ENCODE data around the gene CTBP1.

The CTBP1 gene

DNA sequence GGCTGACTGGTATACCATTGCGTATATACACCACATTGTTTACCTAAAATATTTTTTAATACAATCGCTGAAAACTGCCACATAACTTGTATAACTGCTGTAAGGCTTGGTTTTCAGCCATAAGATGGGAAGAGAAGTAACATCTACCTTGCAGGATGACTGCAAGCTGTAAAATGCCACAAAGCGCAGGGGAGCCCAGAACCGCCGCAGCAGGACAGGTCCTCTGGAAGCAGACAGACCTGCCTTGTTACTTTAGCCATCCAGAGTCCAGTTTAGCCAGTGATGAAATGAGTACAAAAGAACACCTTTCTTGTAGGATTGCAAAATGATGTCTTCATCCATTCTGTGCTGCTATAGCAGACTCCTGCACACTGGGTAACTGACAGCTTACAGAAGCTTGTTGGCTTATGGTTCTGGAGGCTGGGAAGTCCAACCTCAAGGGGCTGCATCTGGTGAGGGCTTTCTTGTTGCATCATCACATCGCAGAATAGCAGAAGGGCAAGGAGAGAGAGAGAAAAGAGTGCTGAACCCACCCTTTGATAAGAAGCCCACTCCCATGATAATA is 4.1 kb upstream of the CTBP1 start:
- H3K9ac ChIP-seq (ENCODE audit: low read length in 5 of 5), result no peak overlapping the region
- peaks cover 0 to 3% (median 2%) of the 10 kb centered on the region in 5 donors for H3K9me3 ChIP-seq (ENCODE audit: control insufficient read depth in 5 of 5, low read length in 5 of 5)
- H3K4me3 ChIP-seq (ENCODE audit: low read depth in 1 of 5, low read length in 5 of 5), result no peak overlapping the region
- H3K36me3 ChIP-seq (ENCODE audit: control insufficient read depth in 5 of 5, insufficient read depth in 5 of 5, low read length in 5 of 5), result peaks cover 0 to 9% (median 3%) of the 10 kb centered on the region in 5 donors
- no peak overlapping the region for H3K27ac ChIP-seq (ENCODE audit: low read depth, low read length)
- peaks cover 2 to 18% (median 16%) of the 10 kb centered on the region in 5 donors for H3K4me1 ChIP-seq (ENCODE audit: control insufficient read depth in 5 of 5, insufficient read depth in 5 of 5, low read length in 5 of 5)
- H3K27me3 ChIP-seq (ENCODE audit: control insufficient read depth in 5 of 5, insufficient read depth in 4 of 5, low read length in 5 of 5), result no peaks in the 10 kb centered on the region

DNA sequence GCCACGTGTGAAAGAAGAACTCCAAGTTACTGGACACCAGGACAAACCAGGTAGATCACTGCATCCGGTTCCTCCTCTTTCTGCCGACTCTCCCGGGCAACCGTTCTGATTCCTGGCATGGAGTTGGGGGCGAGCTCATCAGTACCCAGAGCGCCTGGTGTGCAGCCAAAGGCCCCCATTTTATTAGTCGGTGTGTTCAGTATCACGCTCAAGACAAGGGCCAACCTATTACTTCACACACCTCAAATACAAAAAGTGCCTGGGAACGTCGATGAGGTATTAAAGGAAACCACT is 2.8 kb upstream of the CTBP1 start:
- Histone ChIP-seq H3K27me3 (ENCODE audit: control insufficient read depth in 5 of 5, insufficient read depth in 4 of 5, low read length in 5 of 5) (no peaks in the 10 kb centered on the region), H3K4me3 (ENCODE audit: low read depth in 1 of 5, low read length in 5 of 5) (no peak overlapping the region), H3K9me3 (ENCODE audit: control insufficient read depth in 5 of 5, low read length in 5 of 5) (peaks cover 0 to 3% (median 2%) of the 10 kb centered on the region in 5 donors), H3K9ac (ENCODE audit: low read length in 5 of 5) (peak overlapping the region in 1 of 5 donors; percentile 1), H3K27ac (ENCODE audit: low read depth, low read length) (no peak overlapping the region), H3K36me3 (ENCODE audit: control insufficient read depth in 5 of 5, insufficient read depth in 5 of 5, low read length in 5 of 5) (peaks cover 0 to 9% (median 3%) of the 10 kb centered on the region in 5 donors), H3K4me1 (ENCODE audit: control insufficient read depth in 5 of 5, insufficient read depth in 5 of 5, low read length in 5 of 5) (peaks cover 6 to 31% (median 25%) of the 10 kb centered on the region in 5 donors)

DNA sequence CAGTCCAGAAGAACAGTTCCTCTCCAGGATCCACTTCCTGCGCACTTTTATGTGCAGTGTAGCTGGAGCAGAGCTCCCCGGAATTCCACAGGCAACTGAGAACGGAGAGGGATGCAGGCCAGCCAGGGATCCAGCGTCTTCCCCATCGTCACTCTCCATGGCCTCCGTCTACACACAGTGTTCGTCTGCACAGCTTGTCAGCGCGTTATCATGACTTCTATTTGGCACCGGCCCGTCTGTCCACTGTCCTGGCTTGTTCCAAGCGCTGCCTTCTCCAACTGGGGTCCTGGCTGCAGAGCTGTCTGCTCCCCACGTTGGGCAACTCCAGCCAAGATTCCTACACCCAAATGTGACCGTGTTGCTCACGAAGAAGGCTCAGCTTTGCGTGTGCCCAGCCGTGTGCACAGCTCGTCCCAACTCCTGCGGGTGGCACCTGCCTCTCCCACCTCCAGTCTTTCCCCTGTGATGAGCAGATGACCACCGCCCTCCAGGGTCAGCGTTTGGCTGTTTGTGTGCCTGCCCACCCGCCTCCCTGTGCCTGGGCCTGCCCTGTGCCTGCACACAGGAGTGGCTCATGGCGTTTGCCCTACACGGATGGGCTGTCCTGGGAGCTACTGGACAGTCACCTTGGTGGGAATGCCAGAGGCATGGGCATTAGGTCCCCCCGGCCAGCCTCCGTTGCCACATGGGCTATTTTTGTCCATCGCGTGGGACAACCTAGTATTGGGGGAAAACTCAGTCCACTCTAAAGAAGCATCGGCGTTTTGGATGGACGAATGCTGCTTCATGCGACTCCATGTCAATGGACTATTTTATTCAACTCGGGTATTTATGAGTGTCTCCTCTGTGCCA is 2.2 kb upstream of the CTBP1 start:
- Histone ChIP-seq H3K4me1 (ENCODE audit: control insufficient read depth in 5 of 5, insufficient read depth in 5 of 5, low read length in 5 of 5) (peaks cover 10 to 37% (median 31%) of the 10 kb centered on the region in 5 donors), H3K9me3 (ENCODE audit: control insufficient read depth in 5 of 5, low read length in 5 of 5) (peaks cover 0 to 3% (median 2%) of the 10 kb centered on the region in 5 donors), H3K27me3 (ENCODE audit: control insufficient read depth in 5 of 5, insufficient read depth in 4 of 5, low read length in 5 of 5) (no peaks in the 10 kb centered on the region), H3K9ac (ENCODE audit: low read length in 5 of 5) (peak overlapping the region in 1 of 5 donors; percentile 1), H3K36me3 (ENCODE audit: control insufficient read depth in 5 of 5, insufficient read depth in 5 of 5, low read length in 5 of 5) (peaks cover 0 to 12% (median 3%) of the 10 kb centered on the region in 5 donors), H3K27ac (ENCODE audit: low read depth, low read length) (no peak overlapping the region), H3K4me3 (ENCODE audit: low read depth in 1 of 5, low read length in 5 of 5) (no peak overlapping the region)

GRCh38 chr4:1250527-1250812 is 1.5 kb upstream of the CTBP1 start:
- Histone ChIP-seq H3K9ac (ENCODE audit: low read length in 5 of 5) (peak overlapping the region in 1 of 5 donors; percentile 73), H3K4me1 (ENCODE audit: control insufficient read depth in 5 of 5, insufficient read depth in 5 of 5, low read length in 5 of 5) (peaks cover 11 to 44% (median 38%) of the 10 kb centered on the region in 5 donors), H3K36me3 (ENCODE audit: control insufficient read depth in 5 of 5, insufficient read depth in 5 of 5, low read length in 5 of 5) (peaks cover 0 to 12% (median 3%) of the 10 kb centered on the region in 5 donors), H3K27ac (ENCODE audit: low read depth, low read length) (peak overlapping the region; percentile 93), H3K27me3 (ENCODE audit: control insufficient read depth in 5 of 5, insufficient read depth in 4 of 5, low read length in 5 of 5) (no peaks in the 10 kb centered on the region), H3K4me3 (ENCODE audit: low read depth in 1 of 5, low read length in 5 of 5) (peak overlapping the region in 4 of 5 donors; percentile 64 to 74 (median 68)), H3K9me3 (ENCODE audit: control insufficient read depth in 5 of 5, low read length in 5 of 5) (peaks cover 0 to 3% (median 2%) of the 10 kb centered on the region in 5 donors)

DNA sequence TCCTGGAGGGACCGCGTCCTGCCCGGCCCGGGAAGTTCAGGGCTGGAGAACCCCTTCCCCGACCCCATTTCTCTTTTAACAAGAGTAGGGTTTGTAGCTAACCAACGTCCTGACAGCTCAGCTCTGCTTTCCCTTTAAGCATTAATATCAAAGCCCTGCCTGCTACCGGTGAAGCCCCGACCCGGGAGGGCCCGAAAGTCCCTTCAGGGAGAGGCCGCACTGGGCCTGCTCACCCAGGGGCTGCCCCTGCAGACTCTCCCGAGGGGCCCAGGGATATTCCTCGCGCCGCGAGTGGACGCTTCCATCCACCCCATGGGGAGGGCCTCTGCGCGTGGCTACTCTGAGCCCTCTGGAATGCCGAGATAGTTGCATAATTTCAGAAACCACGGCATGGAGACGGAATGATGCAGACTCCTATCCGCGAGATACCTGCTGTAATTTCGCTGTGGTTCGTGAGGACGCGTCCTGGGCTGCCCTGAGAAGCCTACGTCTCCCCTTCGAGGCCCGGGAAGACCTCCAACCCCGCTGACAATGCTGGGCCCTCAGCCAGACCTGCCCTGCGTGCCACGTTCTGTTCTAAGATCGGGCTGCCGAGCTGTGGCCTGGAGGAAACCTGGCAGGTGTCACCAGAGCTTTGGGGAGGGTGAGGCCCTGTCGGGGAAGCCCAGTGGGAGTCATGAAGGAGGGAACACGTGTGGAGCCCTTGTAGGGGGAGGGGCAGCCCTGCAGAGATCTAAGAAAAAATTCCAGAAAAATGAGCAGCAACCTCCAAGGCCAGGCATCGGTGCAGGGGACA is 999 bp upstream of the CTBP1 start:
- peak overlapping the region; percentile 59 to 74 (median 68) for H3K4me3 ChIP-seq (ENCODE audit: low read depth in 1 of 5, low read length in 5 of 5)
- H3K4me1 ChIP-seq (ENCODE audit: control insufficient read depth in 5 of 5, insufficient read depth in 5 of 5, low read length in 5 of 5), result peaks cover 12 to 49% (median 43%) of the 10 kb centered on the region in 5 donors
- H3K9me3 ChIP-seq (ENCODE audit: control insufficient read depth in 5 of 5, low read length in 5 of 5), result peaks cover 0 to 2% (median 0%) of the 10 kb centered on the region in 5 donors
- H3K36me3 ChIP-seq (ENCODE audit: control insufficient read depth in 5 of 5, insufficient read depth in 5 of 5, low read length in 5 of 5), result peaks cover 0 to 12% (median 3%) of the 10 kb centered on the region in 5 donors
- peak overlapping the region; percentile 56 to 86 (median 78) for H3K9ac ChIP-seq (ENCODE audit: low read length in 5 of 5)
- no peaks in the 10 kb centered on the region for H3K27me3 ChIP-seq (ENCODE audit: control insufficient read depth in 5 of 5, insufficient read depth in 4 of 5, low read length in 5 of 5)
- peak overlapping the region; percentile 93 for H3K27ac ChIP-seq (ENCODE audit: low read depth, low read length)

GRCh38 chr4:1249148-1249730 is 309 bp upstream of the CTBP1 start:
- Histone ChIP-seq H3K9me3 (ENCODE audit: control insufficient read depth in 5 of 5, low read length in 5 of 5) (peaks cover 0 to 2% (median 0%) of the 10 kb centered on the region in 5 donors), H3K36me3 (ENCODE audit: control insufficient read depth in 5 of 5, insufficient read depth in 5 of 5, low read length in 5 of 5) (peaks cover 0 to 12% (median 4%) of the 10 kb centered on the region in 5 donors), H3K27me3 (ENCODE audit: control insufficient read depth in 5 of 5, insufficient read depth in 4 of 5, low read length in 5 of 5) (no peaks in the 10 kb centered on the region), H3K9ac (ENCODE audit: low read length in 5 of 5) (peak overlapping the region; percentile 56 to 86 (median 78)), H3K4me3 (ENCODE audit: low read depth in 1 of 5, low read length in 5 of 5) (peak overlapping the region in 4 of 5 donors; percentile 64 to 74 (median 68)), H3K27ac (ENCODE audit: low read depth, low read length) (peak overlapping the region; percentile 93), H3K4me1 (ENCODE audit: control insufficient read depth in 5 of 5, insufficient read depth in 5 of 5, low read length in 5 of 5) (peaks cover 13 to 56% (median 50%) of the 10 kb centered on the region in 5 donors)

DNA sequence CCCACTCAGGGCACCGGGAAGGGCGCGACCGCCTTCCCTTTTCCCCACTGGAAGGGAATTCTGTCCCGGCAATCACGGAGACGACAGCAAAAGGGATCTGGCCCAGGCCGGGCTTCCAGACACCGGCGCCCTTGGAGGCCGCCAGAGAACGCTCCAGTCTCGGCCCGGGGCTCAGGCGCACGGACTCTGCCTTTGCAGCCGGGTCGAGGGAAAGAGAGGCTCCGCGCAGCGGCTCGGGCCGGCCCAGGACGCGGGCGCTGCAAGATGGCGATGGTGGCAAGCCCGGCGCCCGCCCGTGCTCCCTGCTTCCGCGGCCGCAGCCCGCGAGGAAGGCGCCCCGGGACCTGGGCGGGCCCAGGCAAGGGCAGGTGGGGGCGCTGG is 1.1 kb downstream of the CTBP1 start:
- H3K4me1 ChIP-seq (ENCODE audit: control insufficient read depth in 5 of 5, insufficient read depth in 5 of 5, low read length in 5 of 5), result peaks cover 19 to 70% (median 64%) of the 10 kb centered on the region in 5 donors
- H3K27ac ChIP-seq (ENCODE audit: low read depth, low read length), result peak overlapping the region; percentile 76
- no peaks in the 10 kb centered on the region for H3K27me3 ChIP-seq (ENCODE audit: control insufficient read depth in 5 of 5, insufficient read depth in 4 of 5, low read length in 5 of 5)
- H3K9me3 ChIP-seq (ENCODE audit: control insufficient read depth in 5 of 5, low read length in 5 of 5), result peaks cover 0 to 2% (median 0%) of the 10 kb centered on the region in 5 donors
- peaks cover 0 to 9% (median 4%) of the 10 kb centered on the region in 5 donors for H3K36me3 ChIP-seq (ENCODE audit: control insufficient read depth in 5 of 5, insufficient read depth in 5 of 5, low read length in 5 of 5)
- H3K4me3 ChIP-seq (ENCODE audit: low read depth in 1 of 5, low read length in 5 of 5), result peak overlapping the region in 4 of 5 donors; percentile 73 to 82 (median 78)
- H3K9ac ChIP-seq (ENCODE audit: low read length in 5 of 5), result peak overlapping the region in 4 of 5 donors; percentile 74 to 83 (median 82)

DNA sequence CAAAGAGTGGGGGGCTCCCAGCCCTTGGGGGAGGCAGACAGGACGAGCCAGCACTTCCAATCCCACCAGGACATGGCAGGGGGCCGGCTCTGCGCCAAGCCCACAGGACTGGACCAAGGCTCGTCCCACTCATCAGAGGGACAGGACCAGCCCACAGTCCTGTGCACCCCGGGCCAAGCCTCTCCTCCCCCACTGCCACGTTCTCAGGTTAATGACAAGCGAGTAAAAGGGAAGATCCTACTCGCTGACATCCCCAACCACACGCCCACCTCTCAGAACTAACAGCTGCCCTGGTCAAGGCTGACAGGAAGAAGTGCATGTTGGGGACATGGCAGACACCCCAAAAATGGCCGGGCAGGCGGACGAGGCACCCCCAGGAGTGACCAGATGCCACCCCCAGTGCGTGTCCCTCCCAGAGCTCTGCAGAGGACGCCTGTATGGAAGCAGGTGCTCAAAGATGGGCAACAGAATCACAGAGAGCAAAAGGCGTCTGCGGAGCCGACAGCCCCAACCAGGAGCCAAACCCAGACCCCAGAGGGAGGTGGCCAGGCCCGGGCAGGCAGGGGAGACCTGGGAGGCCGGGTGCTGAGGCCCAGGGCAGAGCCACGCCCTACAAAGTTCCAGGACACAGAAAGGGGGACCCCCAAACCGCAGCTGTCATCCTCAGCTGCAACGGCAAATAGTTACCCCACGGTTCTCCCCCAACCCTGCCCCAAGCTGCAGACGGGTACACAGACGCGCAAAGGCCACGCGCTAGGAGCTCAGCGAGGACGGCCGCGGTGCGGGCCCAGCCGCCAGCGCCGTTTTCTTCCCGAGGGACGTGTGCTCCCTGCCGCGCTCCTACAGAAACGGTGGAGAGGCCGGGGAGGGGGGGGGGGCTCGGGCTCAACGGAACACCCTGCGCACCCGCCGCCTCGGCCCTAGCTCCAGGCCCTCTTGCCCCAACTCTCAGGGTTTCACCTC is 1.7 kb downstream of the CTBP1 start:
- Histone ChIP-seq H3K9ac (ENCODE audit: low read length in 5 of 5) (peak overlapping the region; percentile 8 to 83 (median 81)), H3K9me3 (ENCODE audit: control insufficient read depth in 5 of 5, low read length in 5 of 5) (peaks cover 0 to 2% (median 0%) of the 10 kb centered on the region in 5 donors), H3K36me3 (ENCODE audit: control insufficient read depth in 5 of 5, insufficient read depth in 5 of 5, low read length in 5 of 5) (peaks cover 0 to 10% (median 4%) of the 10 kb centered on the region in 5 donors), H3K27me3 (ENCODE audit: control insufficient read depth in 5 of 5, insufficient read depth in 4 of 5, low read length in 5 of 5) (no peaks in the 10 kb centered on the region), H3K4me1 (ENCODE audit: control insufficient read depth in 5 of 5, insufficient read depth in 5 of 5, low read length in 5 of 5) (peaks cover 20 to 77% (median 71%) of the 10 kb centered on the region in 5 donors), H3K4me3 (ENCODE audit: low read depth in 1 of 5, low read length in 5 of 5) (peak overlapping the region in 4 of 5 donors; percentile 73 to 82 (median 78)), H3K27ac (ENCODE audit: low read depth, low read length) (peak overlapping the region; percentile 76)

Measured in subcutaneous abdominal adipose tissue (tissue), 5 donors.